Caco-2 (cell line): ENCODE results near the gene SEPTIN6. TPM values are rescaled to one million over a fixed set of nuclear protein-coding genes. Genes with fewer than 3 reads are reported as not detected.

Experiments used
- BruUV-seq: library from RNA; stranded (reverse); fragments of 400-500 nt; replicated peaks from 2 replicates; lab custom pipeline; 2021; lab: Mats Ljungman, UMichigan
- CTCF ChIA-PET: fragments of 300-600 bp; sonication (Branson Sonifier 250); formaldehyde crosslinking; loops from one replicate; lab custom pipeline; 2022; ENCODE audit warnings: antibody characterized with exemption; lab: Charles Lee
- POLR2A ChIA-PET: fragments of 300-600 bp; sonication (Branson Sonifier 250); formaldehyde crosslinking; loops from one replicate; lab custom pipeline; 2022; ENCODE audit warnings: antibody characterized with exemption; lab: Charles Lee
- DNase-seq, 2 experiments: peaks; one replicate each; pipeline versions ENCODE4 v3.0.0 to v3.0.0-alpha.2; 2020 to 2022
- H3K27me3 ChIP-seq: replicated peaks from 2 replicates; pipeline ENCODE4 v1.6.0; 2011; ENCODE audit warnings: low read length; ENCODE audit not compliant: control insufficient read depth, insufficient read depth
- H3K36me3 ChIP-seq: 2 replicates; pipeline ENCODE4 v1.5.1; 2011; ENCODE audit warnings: low read length; ENCODE audit not compliant: control insufficient read depth, insufficient read depth
- H3K4me1 ChIP-seq: fragments of 250-450 bp; sonication (Bioruptor Pico); 2 replicates; pipeline ENCODE4 v1.5.1; 2020; ENCODE audit warnings: mild to moderate bottlenecking
- H3K4me3 ChIP-seq: 2 replicates; pipeline ENCODE4 v1.5.1; 2011; ENCODE audit warnings: low read depth, mild to moderate bottlenecking, control low read depth, low read length
- H3K9me3 ChIP-seq: fragments of 250-450 bp; sonication (Bioruptor Pico); 2 replicates; pipeline ENCODE4 v1.5.1; 2020; ENCODE audit warnings: mild to moderate bottlenecking, moderate library complexity
- H3K27ac Mint-ChIP-seq: one replicate; pipeline ENCODE4 v1.8.0; 2022; ENCODE audit warnings: mixed read lengths; ENCODE audit not compliant: unreplicated experiment
- H3K27me3 Mint-ChIP-seq: one replicate; pipeline ENCODE4 v1.8.0; 2022; ENCODE audit warnings: mixed read lengths; ENCODE audit not compliant: insufficient read depth, unreplicated experiment
- H3K36me3 Mint-ChIP-seq: one replicate; pipeline ENCODE4 v1.8.0; 2022; ENCODE audit warnings: mild to moderate bottlenecking, mixed read lengths; ENCODE audit not compliant: insufficient read depth, unreplicated experiment
- H3K4me1 Mint-ChIP-seq: one replicate; pipeline ENCODE4 v1.8.0; 2022; ENCODE audit warnings: low read depth, mixed read lengths; ENCODE audit not compliant: unreplicated experiment
- H3K4me3 Mint-ChIP-seq: one replicate; pipeline ENCODE4 v1.8.0; 2022; ENCODE audit warnings: mild to moderate bottlenecking, moderate library complexity, mixed read lengths; ENCODE audit not compliant: unreplicated experiment
- H3K9me3 Mint-ChIP-seq: one replicate; pipeline ENCODE4 v1.8.0; 2022; ENCODE audit warnings: mixed read lengths; ENCODE audit not compliant: unreplicated experiment
- intact Hi-C: fragments of 100-400 bp; cut with micrococcal nuclease; formaldehyde crosslinking; loops from one replicate; pipeline ENCODE4 v1.10.0; 2022; ENCODE audit not compliant: unreplicated experiment
- total RNA-seq: library from RNA; stranded (reverse); gene quantifications from 2 replicates; pipeline ENCODE4 v1.2.3, GENCODE V29; 2022
- TF ChIP-seq, protein P1 (sequence below), 2 experiments: fragments of 200-600 bp in 1 of 2; IDR thresholded peaks; 1 replicate in 1 of 2; 2 replicates in 1 of 2; pipeline versions ENCODE4 v1.5.1 to v1.8.0; 2011 to 2022; ENCODE audit warnings: antibody characterized with exemption in 1 of 2, control low read depth in 1 of 2, inconsistent platforms in 1 of 2, low read depth in 1 of 2, low read length in 1 of 2, mild to moderate bottlenecking in 1 of 2, moderate library complexity in 1 of 2; ENCODE audit not compliant: insufficient read depth in 1 of 2, severe bottlenecking in 1 of 2, unreplicated experiment in 1 of 2

Gene SEPTIN6
- total RNA-seq, 1 experiment from 2014 or later = 11.1 TPM

DNA sequence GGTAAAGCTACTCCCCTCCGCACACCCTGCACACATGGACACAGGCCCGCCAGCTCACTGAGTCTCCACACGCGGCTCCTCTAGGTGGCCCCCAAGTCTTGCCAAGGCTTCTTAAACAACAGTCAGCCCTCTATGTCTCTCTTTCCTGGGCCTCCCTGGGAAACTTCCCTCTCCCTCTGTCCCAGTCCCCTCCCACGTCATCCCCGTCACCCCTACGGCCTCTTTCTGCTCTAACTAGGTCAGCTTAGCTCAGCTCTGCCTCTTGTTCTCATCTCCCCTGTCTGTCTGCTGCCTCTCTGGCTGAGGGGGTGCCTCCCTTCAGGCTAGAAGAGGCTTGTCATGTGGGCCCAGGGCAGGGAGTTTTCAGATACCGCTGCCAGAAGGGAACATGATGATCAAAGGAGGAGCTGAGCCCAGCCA lies 38.8 kb downstream of the SEPTIN6 start:
- Mint-ChIP-seq H3K36me3 (peaks cover 5% of the 10 kb centered on the region), H3K4me3 (no peak overlapping the region), H3K27ac (no peak overlapping the region), H3K9me3 (no peaks in the 10 kb centered on the region), H3K27me3 (no peaks in the 10 kb centered on the region), H3K4me1 (peaks cover 6% of the 10 kb centered on the region)
- intact Hi-C loops = no loop called here
- no peaks in the 10 kb centered on the region for H3K36me3 ChIP-seq
- ChIA-PET CTCF (interaction anchor here (0.7 to 0.8 kb wide), 2 partner anchors 44 to 126 kb away, joined by 3 read pairs; no protein-coding TSS in a partner anchor), POLR2A (no interaction called here)
- 0 out of 2 replicates have a peak, but pooled peaks cover 7% of the 10 kb centered on the region for H3K4me1 ChIP-seq
- no peaks in the 10 kb centered on the region for H3K27me3 ChIP-seq
- H3K4me3 ChIP-seq = no peak overlapping the region
- H3K9me3 ChIP-seq = no peaks in the 10 kb centered on the region
- no peak for DNase-seq
- TF ChIP-seq, protein P1, sequence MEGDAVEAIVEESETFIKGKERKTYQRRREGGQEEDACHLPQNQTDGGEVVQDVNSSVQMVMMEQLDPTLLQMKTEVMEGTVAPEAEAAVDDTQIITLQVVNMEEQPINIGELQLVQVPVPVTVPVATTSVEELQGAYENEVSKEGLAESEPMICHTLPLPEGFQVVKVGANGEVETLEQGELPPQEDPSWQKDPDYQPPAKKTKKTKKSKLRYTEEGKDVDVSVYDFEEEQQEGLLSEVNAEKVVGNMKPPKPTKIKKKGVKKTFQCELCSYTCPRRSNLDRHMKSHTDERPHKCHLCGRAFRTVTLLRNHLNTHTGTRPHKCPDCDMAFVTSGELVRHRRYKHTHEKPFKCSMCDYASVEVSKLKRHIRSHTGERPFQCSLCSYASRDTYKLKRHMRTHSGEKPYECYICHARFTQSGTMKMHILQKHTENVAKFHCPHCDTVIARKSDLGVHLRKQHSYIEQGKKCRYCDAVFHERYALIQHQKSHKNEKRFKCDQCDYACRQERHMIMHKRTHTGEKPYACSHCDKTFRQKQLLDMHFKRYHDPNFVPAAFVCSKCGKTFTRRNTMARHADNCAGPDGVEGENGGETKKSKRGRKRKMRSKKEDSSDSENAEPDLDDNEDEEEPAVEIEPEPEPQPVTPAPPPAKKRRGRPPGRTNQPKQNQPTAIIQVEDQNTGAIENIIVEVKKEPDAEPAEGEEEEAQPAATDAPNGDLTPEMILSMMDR (IDR thresholded peaks at IDR 0.05; ENCODE audit: insufficient read depth in 1 of 2, low read depth in 1 of 2, low read length in 1 of 2, severe bottlenecking in 1 of 2, unreplicated experiment in 1 of 2) = no peak
- BruUV-seq = no TSS peak

DNA sequence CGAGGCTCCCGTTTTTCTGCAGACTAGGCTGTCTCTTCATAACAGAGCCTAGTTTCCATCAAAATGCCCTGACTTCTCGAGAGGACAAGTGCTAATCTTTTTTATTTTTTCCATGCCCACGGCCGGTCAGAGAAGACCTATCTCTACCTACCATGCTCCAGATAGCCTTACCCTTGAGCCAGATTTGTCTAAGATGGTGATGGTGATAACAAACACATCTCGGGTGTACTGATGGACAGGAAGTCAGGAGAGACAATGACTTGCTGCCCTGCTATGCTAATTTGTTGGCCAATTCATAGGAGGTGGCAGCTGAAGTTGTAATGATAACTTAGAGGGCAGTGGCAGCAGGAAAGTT lies 44.6 kb downstream of the SEPTIN6 start:
- H3K4me1 Mint-ChIP-seq = no peaks in the 10 kb centered on the region
- H3K27me3 ChIP-seq = no peaks in the 10 kb centered on the region
- no peaks in the 10 kb centered on the region for H3K4me1 ChIP-seq
- no peaks in the 10 kb centered on the region for H3K9me3 ChIP-seq
- intact Hi-C loops = no loop called here
- H3K4me3 Mint-ChIP-seq = no peak overlapping the region
- no peak overlapping the region for H3K4me3 ChIP-seq
- TF ChIP-seq, protein P1 (IDR thresholded peaks at IDR 0.05; ENCODE audit: insufficient read depth in 1 of 2, low read depth in 1 of 2, low read length in 1 of 2, severe bottlenecking in 1 of 2, unreplicated experiment in 1 of 2) = no peak
- H3K9me3 Mint-ChIP-seq = no peaks in the 10 kb centered on the region
- H3K27me3 Mint-ChIP-seq = no peaks in the 10 kb centered on the region
- no peak overlapping the region for H3K27ac Mint-ChIP-seq
- H3K36me3 ChIP-seq = no peaks in the 10 kb centered on the region
- ChIA-PET CTCF (no interaction called here), POLR2A (no interaction called here)
- peaks cover 4% of the 10 kb centered on the region for H3K36me3 Mint-ChIP-seq
- BruUV-seq = no TSS peak
- no peak for DNase-seq

GRCh38 chrX:119647552-119648420 lies 45.2 kb downstream of the SEPTIN6 start:
- Mint-ChIP-seq H3K4me3 (no peak overlapping the region), H3K36me3 (no peaks in the 10 kb centered on the region), H3K4me1 (no peaks in the 10 kb centered on the region), H3K9me3 (no peaks in the 10 kb centered on the region), H3K27me3 (no peaks in the 10 kb centered on the region), H3K27ac (no peak overlapping the region)
- H3K36me3 ChIP-seq = no peaks in the 10 kb centered on the region
- no peak overlapping the region for H3K4me3 ChIP-seq
- intact Hi-C loops = no loop called here
- H3K9me3 ChIP-seq = no peaks in the 10 kb centered on the region
- no peaks in the 10 kb centered on the region for H3K4me1 ChIP-seq
- no peaks in the 10 kb centered on the region for H3K27me3 ChIP-seq
- BruUV-seq = no TSS peak
- ChIA-PET CTCF (no interaction called here), POLR2A (no interaction called here)
- TF ChIP-seq, protein P1 (IDR thresholded peaks at IDR 0.05; ENCODE audit: insufficient read depth in 1 of 2, low read depth in 1 of 2, low read length in 1 of 2, severe bottlenecking in 1 of 2, unreplicated experiment in 1 of 2) = no peak
- no peak for DNase-seq
